Activated CD4-positive, alpha-beta T cell treated with anti-CD3 and anti-CD28 coated beads, Interleukin-2, amount 50 U/mL, for 4 hours (primary cell): ENCODE measurements around the gene ERC1.
"Not testable (repeated sequence)": the region's sequence is repeated elsewhere in the genome, so short reads cannot be mapped to it uniquely, and the experiment has no call there.

Source experiments
- DNase-seq, 2 experiments: peaks; one replicate each; pipeline ENCODE4 v3.0.0-alpha.2; 2020

The ERC1 gene

DNA sequence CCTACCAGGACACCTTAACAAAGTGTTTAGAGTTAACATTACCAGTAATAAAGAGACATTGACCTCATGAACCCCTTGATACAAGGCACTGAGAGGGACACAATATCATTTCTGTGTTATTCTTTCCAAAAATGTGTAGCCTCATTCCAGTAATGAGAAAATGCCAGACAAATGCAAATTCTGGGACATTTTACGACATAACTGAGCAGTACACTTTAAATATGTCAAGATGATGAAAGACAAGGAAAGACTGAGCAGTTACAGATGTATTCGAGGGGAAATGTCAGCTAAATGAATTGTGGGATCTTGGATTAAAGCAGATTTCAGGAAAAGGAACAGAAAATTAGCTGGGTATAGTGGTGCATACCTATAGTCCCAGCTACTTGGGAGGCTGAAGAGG lies 255.6 kb downstream of the ERC1 start:
- DNase-seq = no peak

DNA sequence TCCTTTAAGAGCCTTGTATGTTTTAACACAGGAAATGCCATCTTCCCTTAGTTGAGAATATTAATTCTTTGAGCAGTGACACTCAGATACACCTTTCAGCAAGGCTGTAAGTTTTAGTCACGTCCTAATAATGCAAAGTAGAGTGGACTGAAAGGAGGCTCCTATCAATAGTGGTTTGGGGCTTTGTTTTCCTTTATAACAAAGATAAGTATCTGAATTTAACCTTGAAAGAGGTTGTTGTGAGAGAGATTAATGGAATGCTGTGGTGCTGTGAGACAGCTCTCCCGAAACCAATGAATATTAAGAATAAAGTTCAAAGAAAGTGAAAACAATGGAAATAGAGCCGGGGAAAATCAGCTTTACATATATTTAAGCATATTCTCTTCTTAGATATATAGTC lies 259.6 kb downstream of the ERC1 start:
- DNase-seq = no peak

DNA sequence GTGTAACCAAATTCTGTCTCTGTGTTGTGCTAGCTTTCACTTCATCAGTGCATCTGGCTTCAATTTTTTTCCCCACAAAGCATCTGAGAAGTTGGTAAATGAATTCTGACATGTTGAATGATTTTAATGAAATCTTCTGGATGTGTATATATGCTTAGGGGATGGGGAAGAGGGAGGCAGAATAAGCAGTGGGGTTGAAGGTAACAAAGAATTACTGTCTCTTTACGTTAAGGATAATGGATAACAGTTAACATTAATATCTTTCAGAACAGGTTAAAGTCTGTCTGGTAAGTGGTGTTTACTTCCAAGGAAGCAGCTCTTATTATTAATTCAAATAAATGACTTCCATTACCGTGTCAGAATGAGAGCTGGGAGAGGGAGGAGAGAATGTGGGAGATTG lies 261.7 kb downstream of the ERC1 start:
- DNase-seq = no peak

DNA sequence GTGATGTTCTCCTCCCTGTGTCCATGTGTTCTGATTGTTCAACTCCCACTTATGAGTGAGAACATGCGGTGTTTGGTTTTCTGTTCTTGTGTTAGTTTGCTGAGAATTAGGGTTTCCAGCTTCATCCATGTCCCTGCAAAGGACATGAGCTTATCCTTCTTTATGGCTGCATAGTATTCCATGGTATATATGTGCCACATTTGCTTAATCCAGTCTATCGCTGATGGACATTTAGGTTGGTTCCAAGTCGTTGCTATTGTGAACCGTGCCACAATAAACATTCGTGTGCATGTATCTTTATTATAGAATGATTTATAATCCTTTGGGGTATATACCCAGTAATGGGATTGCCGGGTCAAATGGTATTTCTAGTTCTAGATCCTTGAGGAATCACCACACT lies 264.1 kb downstream of the ERC1 start:
- not testable (repeated sequence) for DNase-seq

DNA sequence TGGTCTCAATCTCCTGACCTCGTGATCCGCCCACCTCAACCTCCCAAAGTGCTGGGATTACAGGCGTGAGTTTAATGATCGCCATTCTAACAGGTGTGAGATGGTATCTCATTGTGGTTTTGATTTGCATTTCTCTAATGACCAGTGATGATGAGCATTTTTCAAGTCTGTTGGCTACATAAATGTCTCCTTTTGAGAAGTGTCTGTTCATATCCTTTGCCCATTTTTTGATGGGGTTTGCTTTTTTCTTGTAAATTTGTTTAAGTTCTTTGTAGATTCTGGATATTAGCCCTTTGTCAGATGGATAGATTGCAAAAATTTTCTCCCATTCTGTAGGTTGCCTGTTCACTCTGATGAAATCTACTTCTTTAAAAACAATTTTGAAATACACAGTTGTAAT lies 264.8 kb downstream of the ERC1 start:
- not testable (repeated sequence) for DNase-seq

DNA sequence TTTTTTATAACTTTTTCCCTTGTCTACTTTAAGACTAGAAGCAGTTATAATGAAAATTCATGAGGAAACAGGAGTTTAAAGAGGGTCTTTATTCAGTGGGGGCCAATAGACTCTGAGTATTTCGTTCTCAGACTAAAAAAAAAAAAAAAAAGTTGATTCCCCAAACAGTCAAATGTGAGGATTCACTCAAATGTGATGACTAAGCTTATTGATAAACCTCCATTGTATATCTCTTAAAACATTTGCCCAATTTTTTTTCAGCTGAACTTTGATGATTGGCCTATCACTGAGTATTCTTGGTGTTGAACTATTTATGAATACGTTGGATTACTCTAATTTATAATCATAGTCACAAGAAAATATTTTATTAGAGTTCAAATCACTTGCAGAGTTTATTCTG lies 265.3 kb downstream of the ERC1 start:
- DNase-seq = no peak

DNA sequence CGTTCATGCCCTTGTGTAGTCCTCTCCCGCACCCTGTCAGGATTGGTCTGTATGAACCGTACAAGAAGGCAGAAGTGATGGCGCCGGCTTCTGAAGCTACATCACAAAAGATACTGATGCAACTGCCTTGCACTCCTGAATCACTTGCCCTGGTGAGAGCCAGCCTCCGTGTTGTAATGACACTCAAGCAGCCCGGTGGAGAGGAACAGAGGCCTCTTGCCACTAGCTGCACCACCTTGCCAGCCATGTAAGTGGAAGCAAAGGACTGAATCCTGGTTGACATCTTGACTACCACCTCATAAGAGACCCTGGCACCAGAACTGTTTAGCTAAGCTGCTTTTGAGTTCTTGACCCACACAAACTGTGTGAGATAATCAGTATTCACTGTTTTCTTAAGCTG lies 266.0 kb downstream of the ERC1 start:
- DNase-seq = no peak

DNA sequence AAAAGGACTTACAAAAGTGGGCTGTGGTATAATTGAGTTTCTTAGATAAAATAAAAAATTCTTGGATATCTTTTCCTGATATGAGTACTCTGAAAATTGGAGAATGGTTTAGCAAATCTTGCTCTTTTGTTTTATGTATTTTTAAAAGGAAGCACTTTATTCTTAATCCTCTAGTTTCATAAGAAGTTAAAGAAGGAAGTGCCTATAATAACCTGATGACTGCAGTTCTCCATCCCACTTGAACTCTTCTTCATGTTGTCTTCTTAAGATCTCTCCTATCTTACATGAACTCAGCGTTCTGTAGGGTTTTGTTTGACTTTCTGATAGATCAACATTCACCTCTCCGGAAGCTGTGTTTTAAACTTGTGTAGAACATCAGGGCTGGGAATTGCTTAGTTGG lies 271.0 kb downstream of the ERC1 start:
- DNase-seq = no peak

DNA sequence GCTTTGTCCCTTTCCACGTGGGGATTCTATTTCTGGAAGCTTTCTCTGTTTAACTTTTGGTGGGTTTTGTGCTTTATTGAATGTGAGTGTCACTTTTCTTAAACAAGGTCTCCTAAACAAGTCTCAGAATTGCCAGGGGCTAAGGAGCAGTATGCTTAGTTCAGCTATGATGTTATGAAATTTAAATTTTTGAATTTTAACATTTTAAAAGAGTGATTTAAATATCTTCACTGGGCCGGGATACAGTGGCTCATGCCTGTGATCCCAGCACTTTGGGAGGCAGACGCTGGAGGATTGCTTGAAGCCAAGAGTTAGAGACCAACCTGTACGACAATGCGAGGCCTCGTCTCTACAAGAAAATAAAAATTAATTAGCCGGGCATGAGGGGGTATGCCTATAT lies 276.2 kb downstream of the ERC1 start:
- DNase-seq = no peak

DNA sequence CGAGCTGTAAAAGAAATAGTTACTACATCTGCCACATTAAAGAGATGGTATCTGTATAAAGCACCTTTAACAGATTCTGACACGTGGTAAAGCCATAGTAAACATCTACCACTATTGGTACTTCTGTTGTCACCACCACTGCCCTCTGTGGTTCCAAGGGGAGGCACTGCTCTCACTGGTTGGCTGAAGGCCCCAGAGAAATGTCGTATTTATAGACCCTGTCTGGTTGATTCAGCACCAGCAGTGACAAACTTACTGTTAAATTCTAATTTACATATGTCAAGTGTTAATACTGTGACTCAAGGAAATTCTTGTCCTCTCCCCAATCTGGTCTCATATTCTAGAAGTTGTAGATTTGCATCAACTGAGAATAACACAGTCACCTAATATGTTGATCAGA lies 281.1 kb downstream of the ERC1 start:
- DNase-seq = no peak

DNA sequence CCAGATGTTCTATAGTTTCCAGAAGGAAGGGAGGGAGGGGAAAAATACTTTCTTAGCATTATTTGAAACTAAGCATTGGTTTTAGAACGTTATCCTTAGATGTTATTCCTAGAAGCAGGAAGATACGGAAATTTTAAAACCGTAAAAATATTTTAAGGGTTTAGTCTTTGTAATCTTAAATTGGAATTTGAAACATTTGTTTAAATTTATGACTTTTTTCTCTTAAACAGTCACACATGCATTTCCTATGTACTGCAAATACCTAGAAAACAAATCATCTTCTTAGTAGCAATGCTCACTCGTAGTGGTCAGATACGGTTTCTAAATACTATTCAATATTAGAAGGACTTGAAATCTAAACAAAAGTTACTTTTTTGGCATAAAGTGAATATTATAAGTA lies 282.0 kb downstream of the ERC1 start:
- no peak for DNase-seq

DNA sequence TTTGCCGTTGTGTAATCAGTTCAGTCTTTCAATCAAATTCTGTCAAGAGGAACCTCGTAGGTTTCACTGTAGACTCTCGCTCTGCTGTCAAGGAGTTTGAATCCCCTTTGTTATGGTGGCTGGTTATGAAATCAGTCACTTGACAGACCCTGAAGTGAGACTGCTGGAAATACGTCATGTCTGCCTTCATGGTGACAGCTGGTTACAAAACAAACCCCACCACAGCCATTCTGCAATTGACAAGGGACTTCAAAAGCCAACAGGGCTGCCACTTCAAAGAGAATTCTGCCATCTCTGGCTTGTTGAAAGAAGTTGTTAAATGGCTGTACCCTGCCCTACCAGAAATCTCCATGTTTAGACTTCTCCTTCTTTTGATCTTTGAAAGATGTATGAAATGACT lies 286.9 kb downstream of the ERC1 start:
- no peak for DNase-seq

DNA sequence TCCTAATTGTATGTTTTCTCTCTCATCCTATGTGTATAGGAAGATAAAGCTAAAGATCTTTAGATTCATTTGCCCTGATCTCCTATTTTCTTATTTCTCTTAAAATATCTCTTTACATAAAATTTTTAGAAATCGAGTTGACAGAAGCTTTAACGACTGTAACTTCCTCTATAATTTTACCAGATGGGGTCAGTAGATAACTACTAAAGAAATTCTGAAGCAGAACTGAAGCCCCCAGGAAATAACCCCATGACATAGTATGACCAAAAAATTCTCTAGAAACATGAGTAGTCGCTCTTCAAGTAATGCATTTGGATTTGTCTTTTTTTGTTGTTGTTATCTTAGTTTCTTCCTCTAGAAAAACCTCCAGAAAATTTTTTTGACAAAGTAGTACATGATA lies 288.0 kb downstream of the ERC1 start:
- DNase-seq = no peak

DNA sequence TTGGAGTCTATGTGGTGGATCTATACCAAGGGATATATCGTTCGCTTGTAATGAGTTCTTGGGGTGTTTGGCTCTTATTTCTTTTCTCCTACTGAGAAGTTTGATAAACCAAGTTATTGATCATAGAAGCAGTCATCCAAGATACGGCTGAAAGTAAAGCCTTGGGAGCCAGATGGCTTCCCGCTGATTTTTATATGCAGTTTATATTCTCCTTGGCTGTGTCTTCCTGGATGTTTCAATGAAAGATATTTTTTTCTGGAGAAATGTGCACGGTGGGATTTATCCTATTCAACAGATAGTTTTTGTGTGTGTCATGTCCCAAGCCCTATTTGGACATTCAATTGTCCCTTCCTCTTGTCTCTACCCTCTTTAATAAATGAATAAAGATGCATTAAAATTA lies 289.0 kb downstream of the ERC1 start:
- no peak for DNase-seq

DNA sequence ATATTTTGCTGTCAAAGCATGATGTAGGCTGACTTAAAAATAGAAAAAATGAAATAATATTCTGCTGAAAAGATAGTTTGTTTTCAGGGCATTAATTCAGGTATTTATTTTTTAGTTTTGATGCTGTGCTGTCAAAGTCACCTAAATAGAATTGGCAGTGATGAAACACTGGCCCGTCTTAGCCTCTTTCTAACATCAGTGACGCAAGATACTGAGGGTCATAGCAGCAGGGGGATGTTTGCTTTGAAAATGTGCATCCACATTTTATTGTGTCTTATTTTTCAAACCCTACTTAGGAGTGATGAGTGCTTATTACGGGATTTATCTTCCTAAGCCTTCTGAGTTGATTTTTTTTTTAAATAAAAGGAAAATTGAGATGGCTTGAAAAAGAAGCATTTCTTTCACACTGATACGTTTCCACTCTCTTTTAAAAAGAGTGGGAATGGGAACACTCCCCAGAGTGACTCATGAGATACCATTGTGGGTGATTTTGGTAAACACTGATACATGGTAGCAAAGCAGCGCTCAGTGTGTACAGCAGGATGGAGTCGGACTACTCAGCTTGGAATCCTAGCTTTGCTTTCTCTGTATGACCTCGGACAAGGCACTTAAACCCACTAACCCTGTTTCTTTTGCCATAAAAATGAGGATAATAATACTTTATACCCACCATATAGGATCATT lies 290.8 kb downstream of the ERC1 start:
- DNase-seq = no peak

DNA sequence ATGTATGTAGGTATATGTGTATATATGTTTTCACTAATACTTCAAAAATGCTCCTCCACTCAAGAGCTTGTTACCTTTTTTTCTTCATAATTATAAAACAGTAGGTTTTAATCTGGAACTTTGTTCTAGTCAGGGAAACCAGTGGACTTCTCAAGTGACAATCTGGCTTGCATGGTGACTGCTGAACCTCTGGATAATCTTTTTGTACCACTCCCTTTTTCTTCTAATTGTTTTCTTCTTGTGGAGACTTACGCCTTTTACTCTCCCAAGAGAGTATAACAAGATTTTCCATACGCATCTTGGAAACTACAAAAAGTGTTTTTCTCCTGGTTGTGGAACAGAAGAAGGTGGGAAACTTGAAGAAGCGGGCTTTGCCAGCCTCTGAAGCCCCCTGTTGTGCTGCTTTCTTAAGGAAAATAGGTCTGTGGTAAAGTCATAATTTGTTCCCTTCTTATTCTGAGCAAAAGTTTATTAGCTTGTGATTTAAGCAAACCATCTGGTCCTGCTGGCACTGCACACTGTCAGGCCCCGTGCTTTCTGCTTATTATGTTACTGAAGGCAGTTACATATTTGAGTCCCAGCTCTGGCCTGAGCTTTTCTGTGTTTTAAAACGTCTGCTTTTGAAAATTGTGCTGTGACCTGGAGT lies 291.8 kb downstream of the ERC1 start:
- no peak for DNase-seq

DNA sequence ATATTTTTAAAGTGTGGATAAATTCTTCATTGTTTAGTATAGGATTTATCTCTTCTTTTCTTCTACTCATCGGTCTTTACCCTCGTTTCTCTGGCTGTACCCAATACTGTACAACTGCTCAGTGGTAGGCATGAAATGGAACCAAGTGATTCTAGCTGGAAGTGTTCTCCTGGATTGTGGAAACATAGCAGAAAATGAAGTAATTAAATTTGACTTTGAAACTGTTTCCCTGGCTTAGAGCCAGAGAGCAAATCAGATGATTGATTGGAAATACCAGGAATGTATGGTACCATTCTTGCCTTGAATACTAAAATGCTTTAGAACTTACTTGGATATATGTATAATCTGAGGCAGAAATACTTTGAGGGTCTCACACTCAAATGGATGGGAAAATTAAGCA lies 292.3 kb downstream of the ERC1 start:
- no peak for DNase-seq

DNA sequence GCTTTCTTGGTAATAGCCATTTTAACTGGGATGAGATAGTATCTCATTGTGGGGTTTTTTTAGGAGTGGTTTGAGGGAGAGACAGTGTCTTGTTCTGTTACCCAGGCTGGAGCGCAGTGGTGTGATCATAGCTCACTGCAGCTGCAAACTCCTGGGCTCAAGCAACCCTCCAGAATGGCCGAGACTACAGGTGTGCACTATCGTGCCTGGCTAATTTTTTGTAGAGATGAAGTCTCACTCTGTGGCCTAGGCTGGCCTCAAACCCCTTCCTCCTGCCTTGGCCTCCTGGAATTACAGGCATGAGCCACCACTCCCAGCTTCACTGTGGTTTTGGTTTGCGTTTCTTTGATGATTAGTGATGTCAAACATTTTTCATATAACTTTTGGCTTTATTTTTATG lies 293.6 kb downstream of the ERC1 start:
- no peak for DNase-seq

DNA sequence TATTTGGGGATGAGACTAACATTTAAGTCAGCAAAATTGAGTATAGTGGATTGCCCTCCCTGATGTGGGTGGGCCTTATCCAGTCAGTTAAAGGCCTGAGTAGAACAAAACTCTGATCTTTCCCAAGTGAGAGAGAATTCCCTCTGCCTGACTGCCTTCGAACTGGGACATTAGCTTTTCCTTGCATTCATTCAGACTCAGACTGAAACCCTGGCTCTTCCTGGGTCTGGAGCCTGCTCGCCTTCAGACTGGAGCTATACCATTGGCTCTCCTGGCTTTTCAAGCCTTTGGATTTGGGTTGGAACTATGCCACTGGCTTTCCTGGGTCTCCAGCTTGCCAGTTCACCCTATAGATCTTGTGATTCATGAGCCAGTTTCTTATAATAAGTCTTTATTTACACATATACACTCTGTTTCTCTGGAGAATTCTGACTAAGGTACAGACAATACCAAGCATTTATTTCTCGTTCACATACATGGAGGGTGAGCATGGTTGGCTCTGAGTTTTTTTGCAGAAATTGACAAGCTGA lies 296.5 kb downstream of the ERC1 start:
- DNase-seq = no peak

DNA sequence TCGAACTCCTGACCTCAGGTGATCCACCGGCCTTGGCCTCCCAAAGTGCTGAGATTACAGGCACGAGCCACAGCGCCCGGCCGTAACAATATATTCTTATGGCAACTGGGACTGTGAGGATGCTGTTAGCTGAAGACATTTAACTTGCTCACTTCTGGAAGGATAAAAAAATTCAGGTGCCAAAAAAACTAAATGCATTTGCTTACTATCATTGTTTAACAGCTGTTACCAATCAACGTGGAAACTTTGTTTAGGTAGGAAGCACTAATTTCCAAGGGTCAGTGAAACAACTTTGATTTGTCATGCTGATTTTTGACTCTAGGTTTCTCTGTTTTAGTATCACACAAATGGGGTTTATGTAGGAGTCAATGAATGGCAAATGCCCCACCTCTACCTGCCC lies 297.3 kb downstream of the ERC1 start:
- DNase-seq = no peak

DNA sequence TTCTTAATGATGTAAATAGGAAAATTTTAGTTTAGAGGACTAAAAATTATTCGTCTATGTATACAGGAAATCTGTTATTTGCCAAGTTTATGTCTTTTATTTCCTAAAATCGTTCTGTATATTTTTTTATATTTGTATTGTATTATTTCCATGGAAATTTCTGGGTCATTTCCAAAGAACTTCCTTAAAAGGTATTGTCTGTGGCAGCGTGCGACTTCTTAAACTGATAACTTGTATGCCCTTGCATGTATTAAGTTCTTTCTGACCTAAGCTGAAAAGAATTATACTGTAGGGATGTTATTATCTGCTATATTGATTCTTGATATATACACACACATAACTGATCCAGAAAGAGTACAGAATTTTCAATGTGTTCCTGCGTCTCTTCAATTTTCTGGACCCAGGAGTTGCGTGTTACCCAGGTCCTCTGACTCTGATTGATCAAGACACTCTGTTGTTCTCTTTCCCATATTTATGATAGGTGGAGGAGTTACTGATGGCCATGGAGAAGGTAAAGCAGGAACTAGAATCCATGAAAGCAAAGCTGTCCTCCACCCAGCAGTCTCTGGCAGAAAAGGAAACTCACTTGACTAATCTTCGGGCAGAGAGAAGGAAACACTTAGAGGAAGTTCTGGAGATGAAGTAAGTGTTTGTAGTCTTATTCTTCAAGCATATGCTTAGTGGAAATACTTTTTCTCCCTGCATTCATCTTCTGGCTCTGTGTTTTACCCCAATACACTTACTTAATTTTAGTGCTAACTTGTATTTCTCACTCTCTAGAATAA lies 298.5 kb downstream of the ERC1 start:
- DNase-seq = no peak

DNA sequence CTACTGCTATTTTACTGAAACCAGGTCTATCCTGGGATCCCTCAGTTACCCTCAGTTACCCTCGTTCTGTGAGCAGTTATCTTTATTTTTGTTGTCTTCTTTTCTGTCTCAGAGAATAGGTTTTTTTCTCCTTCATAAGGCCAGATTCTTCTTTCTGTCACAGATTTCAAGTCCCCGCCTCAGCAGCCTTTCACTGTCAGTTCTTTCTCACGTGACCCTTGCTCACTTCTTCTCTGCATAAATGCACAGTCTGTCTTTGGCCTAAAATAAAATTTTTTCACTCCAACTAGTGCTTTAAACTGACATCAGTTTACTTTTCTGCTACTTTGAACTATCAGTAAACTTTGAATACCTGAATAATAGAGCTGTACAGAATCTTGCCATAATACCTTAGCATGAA lies 299.7 kb downstream of the ERC1 start:
- DNase-seq = no peak

DNA sequence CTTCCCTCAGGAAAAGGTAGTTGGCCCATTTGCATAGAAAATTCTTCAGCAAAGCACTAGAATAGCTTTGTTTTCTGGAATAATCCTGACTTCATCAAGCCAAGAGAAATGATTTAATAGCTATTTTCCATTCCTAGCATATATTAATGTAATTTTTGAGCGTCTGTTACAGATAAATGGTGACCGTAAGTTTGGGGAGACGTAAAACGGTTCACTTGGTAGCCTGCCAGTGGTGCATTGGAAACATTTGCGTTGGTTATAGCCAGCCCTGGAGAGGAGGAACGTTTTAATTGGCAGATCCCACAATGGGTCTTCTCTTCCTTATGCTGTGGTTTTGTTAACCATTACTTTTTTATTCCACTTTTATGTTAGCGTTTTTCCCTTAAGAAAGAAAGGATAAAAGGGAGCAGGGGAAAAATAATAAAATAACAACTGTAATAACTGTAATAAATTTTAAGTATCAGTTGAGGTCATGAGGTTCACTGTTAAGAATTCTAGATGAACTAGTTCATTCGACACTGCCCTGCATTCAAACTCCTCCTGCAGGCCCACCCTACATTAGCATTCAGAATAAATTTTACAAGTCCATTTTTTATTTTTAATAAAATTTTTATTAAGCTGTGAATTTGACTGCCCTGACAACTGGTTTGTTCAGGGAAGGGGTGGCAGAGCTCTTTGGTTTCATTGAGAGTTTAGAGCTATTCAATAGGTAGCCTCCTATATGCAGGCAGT lies 300.7 kb downstream of the ERC1 start:
- no peak for DNase-seq
